Neural crest cell (in vitro differentiated cells): ENCODE data around the gene ATAD3B. TPM values are rescaled to one million over a fixed set of nuclear protein-coding genes. Genes with fewer than 3 reads are reported as not detected.
"Not testable (repeated sequence)": the region's sequence is repeated elsewhere in the genome, so short reads cannot be mapped to it uniquely, and the experiment has no call there.

ENCODE experiments used
- DNase-seq: peaks from one replicate; pipeline ENCODE4 v3.0.0; 2021; ENCODE audit warnings: low read depth, mixed read lengths, low spot score
- H3K27ac Mint-ChIP-seq: one replicate; pipeline ENCODE4 v1.8.0; 2021; ENCODE audit warnings: mild to moderate bottlenecking, mixed read lengths; ENCODE audit not compliant: unreplicated experiment
- H3K27me3 Mint-ChIP-seq: 2 replicates; pipeline ENCODE4 v1.8.0; 2021; ENCODE audit warnings: low read depth, mild to moderate bottlenecking, mixed read lengths
- H3K36me3 Mint-ChIP-seq: 2 replicates; pipeline ENCODE4 v1.8.0; 2021; ENCODE audit warnings: low read depth, mild to moderate bottlenecking, mixed read lengths
- H3K4me1 Mint-ChIP-seq: 2 replicates; pipeline ENCODE4 v1.8.0; 2021; ENCODE audit warnings: mixed read lengths
- H3K4me3 Mint-ChIP-seq: one replicate; pipeline ENCODE4 v1.8.0; 2021; ENCODE audit warnings: mild to moderate bottlenecking, mixed read lengths
- H3K9me3 Mint-ChIP-seq: 2 replicates; pipeline ENCODE4 v1.8.0; 2021; ENCODE audit warnings: mixed read lengths
- CTCF ChIP-seq: fragments of 200-600 bp; sonication (generic); conservative IDR thresholded peaks from 2 replicates; pipeline ENCODE4 v1.5.0; 2021; ENCODE audit warnings: antibody characterized with exemption, mild to moderate bottlenecking
- total RNA-seq: library from RNA; stranded (reverse); gene quantifications from 2 replicates; pipeline ENCODE4 v1.2.1, GENCODE V29; 2021

The ATAD3B gene
- total RNA-seq, 1 donor from 2014 or later = 45.1 TPM

GRCh38 chr1:1505366-1505798 is 33.8 kb downstream of the ATAD3B start:
- peak; percentile 30 for TF ChIP-seq CTCF
- DNase-seq = peak; percentile 22
- H3K4me3 Mint-ChIP-seq = peak overlapping the region; percentile 84
- H3K27me3 Mint-ChIP-seq, H3K36me3 Mint-ChIP-seq, H3K9me3 Mint-ChIP-seq: not testable (repeated sequence)
- peaks cover 12% of the 10 kb centered on the region for H3K4me1 Mint-ChIP-seq
- peak overlapping the region; percentile 92 for H3K27ac Mint-ChIP-seq

- not testable (repeated sequence) for H3K27me3 Mint-ChIP-seq, DNase-seq, H3K36me3 Mint-ChIP-seq, H3K27ac Mint-ChIP-seq, H3K9me3 Mint-ChIP-seq
- Mint-ChIP-seq H3K4me3 (peak overlapping the region; percentile 84), H3K4me1 (peaks cover 13% of the 10 kb centered on the region)
These were observed 34.2 kb downstream of the ATAD3B start for GRCh38 chr1:1505801-1506200.

- no peaks in the 10 kb centered on the region for H3K36me3 Mint-ChIP-seq
- no peaks in the 10 kb centered on the region for H3K9me3 Mint-ChIP-seq
- peak overlapping the region; percentile 45 for H3K4me3 Mint-ChIP-seq
- no peak for DNase-seq
- peaks cover 5% of the 10 kb centered on the region for H3K27me3 Mint-ChIP-seq
- no peak overlapping the region for H3K27ac Mint-ChIP-seq
- no peak for TF ChIP-seq CTCF
- peaks cover 18% of the 10 kb centered on the region for H3K4me1 Mint-ChIP-seq
These were observed 35.7 kb downstream of the ATAD3B start for GRCh38 chr1:1507305-1507704.

DNA sequence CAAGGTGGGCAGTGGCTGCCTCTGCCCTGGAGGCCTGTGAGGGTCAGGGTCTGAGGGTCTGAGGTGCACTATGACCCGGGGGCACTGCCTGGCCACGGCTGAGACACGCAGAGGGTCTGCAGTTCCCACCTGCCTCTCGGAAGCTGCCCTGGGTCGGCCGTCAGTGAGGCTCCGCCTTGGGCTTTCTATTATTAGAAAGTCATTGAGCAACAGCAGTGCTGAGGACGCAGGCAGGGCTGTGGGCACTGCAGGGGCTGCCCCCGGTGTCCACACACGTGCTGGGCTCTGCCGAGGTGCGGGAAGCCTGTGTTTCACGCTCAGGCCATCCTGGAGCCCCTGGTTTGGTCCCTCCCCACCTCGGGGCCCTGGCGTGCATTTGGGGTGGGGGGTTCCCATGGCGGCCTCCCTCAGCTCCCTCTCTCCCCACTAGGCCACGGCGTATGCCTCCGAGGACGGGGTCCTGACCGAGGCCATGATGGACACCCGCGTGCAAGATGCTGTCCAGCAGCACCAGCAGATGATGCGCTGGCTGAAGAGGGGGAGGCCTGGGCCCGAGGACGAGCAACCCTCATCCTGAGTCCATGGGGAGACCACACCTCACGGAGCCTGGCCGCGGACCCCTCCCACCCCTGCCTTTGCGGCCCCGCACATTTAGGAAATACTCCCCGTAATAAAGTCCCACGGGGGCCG is 37.4 kb downstream of the ATAD3B start:
- peaks cover 18% of the 10 kb centered on the region for H3K4me1 Mint-ChIP-seq
- not testable (repeated sequence) for H3K9me3 Mint-ChIP-seq, H3K36me3 Mint-ChIP-seq, H3K27ac Mint-ChIP-seq, H3K27me3 Mint-ChIP-seq, DNase-seq, H3K4me3 Mint-ChIP-seq

GRCh38 chr1:1509465-1509850 is 37.9 kb downstream of the ATAD3B start:
- H3K36me3 Mint-ChIP-seq, H3K27me3 Mint-ChIP-seq, H3K27ac Mint-ChIP-seq, H3K4me3 Mint-ChIP-seq, DNase-seq, H3K9me3 Mint-ChIP-seq: not testable (repeated sequence)
- H3K4me1 Mint-ChIP-seq = peaks cover 18% of the 10 kb centered on the region

GRCh38 chr1:1510912-1511532 is 39.5 kb downstream of the ATAD3B start:
- no peak for DNase-seq
- no peaks in the 10 kb centered on the region for H3K36me3 Mint-ChIP-seq

More at GRCh38 chr1:1510912-1511532, 39.5 kb downstream of the ATAD3B start:
- TF ChIP-seq CTCF = peak; percentile 31
- Mint-ChIP-seq H3K27ac (peak overlapping the region; percentile 90), H3K4me3 (peak overlapping the region; percentile 95), H3K4me1 (peaks cover 7% of the 10 kb centered on the region), H3K9me3 (no peaks in the 10 kb centered on the region), H3K27me3 (peaks cover 5% of the 10 kb centered on the region)
